T-helper 17 cell (primary cell): ENCODE results near the gene XPA. TPM values are rescaled to one million over a fixed set of nuclear protein-coding genes. Genes with fewer than 3 reads are reported as not detected.
"Not testable (repeated sequence)": the region's sequence is repeated elsewhere in the genome, so short reads cannot be mapped to it uniquely, and the experiment has no call there.

Source experiments
- ATAC-seq: fragments of 150-1000 bp; cut with Tn5 transposase; 2 replicates; pipeline ENCODE4 v1.10.0; 2021; ENCODE audit warnings: mild to moderate bottlenecking, moderate library complexity
- DNase-seq, 3 donors: peaks; one replicate each; pipeline versions ENCODE4 v3.0.0 to v3.0.0-alpha.2; 2020 to 2021
- H3K9me3 ChIP-seq: one replicate; pipeline ENCODE4 v1.7.0; 2013; ENCODE audit warnings: low read length, mild to moderate bottlenecking; ENCODE audit not compliant: control insufficient read depth, poor library complexity, severe bottlenecking
- H3K27ac Mint-ChIP-seq: one replicate; pipeline ENCODE4 v1.8.0; 2022; ENCODE audit warnings: mild to moderate bottlenecking, moderate library complexity, mixed read lengths
- H3K27me3 Mint-ChIP-seq: one replicate; pipeline ENCODE4 v1.8.0; 2022; ENCODE audit warnings: mixed read lengths
- H3K36me3 Mint-ChIP-seq: one replicate; pipeline ENCODE4 v1.8.0; 2022; ENCODE audit warnings: low read depth, mixed read lengths
- H3K4me1 Mint-ChIP-seq: one replicate; pipeline ENCODE4 v1.8.0; 2022; ENCODE audit warnings: mild to moderate bottlenecking, mixed read lengths
- H3K4me3 Mint-ChIP-seq: one replicate; pipeline ENCODE4 v1.8.0; 2022; ENCODE audit warnings: mild to moderate bottlenecking, moderate library complexity, mixed read lengths
- total RNA-seq, 4 donors: library from RNA in 2 of 4; stranded (reverse) in 2 of 4; gene quantifications; one replicate each; pipeline ENCODE4 v1.2.3 and lab custom pipeline; 2022 to 2026

Gene XPA
- total RNA-seq = 10 to 100 TPM; 16.6 to 23.4 TPM
- 21.7 to 32.3 reads per million in 2 donors for total RNA-seq (lab: John Stamatoyannopoulos, UW)

DNA sequence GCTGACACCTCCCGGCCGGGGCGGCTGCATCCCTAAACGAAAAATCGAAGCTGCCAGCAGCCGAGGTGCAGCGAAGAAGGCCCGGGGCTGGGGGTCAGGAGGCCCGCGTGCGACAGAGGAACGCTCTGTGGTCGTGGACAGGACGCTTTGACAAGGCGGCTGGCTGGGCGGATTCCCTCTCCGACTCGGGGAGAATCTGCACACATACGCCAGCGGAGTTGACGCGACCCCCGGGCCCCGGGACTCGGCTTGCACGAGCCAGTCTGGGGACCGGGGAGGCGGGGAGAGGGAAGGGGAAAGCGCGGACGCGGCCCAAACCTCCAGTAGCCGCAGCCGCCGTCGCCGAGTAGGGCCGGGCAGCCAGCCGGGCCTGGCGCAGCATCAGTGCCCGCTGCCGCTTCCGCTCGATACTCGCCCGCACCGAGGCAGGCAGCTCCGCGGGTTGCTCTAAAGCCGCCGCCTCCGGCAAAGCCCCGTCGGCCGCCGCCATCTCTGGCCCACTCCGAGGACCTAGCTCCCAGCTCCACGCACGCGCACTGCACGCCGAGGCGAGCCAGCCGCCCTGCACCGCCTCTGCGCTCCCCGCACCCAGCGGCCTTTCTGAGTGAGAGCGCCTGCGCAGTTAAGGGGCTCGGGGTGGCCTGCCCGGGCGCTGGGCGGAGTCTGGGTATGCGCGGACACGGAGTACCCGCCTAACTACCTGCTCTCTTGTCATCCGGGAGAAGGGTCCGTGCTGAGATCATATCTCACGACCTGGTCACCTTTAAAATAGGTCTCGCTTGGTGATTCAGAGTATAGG lies at the start of gene XPA:
XPA (minus strand) TSS at position 538 of the 799 bp plus-strand sequence; CDS start at position 490, 48 bp downstream.
- no peaks in the 10 kb centered on the region for H3K36me3 Mint-ChIP-seq
- ATAC-seq (peak; percentile 94), DNase-seq (peak; percentile 96 to 97 (median 97))
- peaks cover 54% of the 10 kb centered on the region for H3K4me1 Mint-ChIP-seq
- H3K9me3 ChIP-seq = no peaks in the 10 kb centered on the region
- peak within 1 kb of the TSS; percentile 97 for H3K27ac Mint-ChIP-seq
- peak within 1 kb of the TSS; percentile 92 for H3K4me3 Mint-ChIP-seq
- H3K27me3 Mint-ChIP-seq = peaks cover 9% of the 10 kb centered on the region

DNA sequence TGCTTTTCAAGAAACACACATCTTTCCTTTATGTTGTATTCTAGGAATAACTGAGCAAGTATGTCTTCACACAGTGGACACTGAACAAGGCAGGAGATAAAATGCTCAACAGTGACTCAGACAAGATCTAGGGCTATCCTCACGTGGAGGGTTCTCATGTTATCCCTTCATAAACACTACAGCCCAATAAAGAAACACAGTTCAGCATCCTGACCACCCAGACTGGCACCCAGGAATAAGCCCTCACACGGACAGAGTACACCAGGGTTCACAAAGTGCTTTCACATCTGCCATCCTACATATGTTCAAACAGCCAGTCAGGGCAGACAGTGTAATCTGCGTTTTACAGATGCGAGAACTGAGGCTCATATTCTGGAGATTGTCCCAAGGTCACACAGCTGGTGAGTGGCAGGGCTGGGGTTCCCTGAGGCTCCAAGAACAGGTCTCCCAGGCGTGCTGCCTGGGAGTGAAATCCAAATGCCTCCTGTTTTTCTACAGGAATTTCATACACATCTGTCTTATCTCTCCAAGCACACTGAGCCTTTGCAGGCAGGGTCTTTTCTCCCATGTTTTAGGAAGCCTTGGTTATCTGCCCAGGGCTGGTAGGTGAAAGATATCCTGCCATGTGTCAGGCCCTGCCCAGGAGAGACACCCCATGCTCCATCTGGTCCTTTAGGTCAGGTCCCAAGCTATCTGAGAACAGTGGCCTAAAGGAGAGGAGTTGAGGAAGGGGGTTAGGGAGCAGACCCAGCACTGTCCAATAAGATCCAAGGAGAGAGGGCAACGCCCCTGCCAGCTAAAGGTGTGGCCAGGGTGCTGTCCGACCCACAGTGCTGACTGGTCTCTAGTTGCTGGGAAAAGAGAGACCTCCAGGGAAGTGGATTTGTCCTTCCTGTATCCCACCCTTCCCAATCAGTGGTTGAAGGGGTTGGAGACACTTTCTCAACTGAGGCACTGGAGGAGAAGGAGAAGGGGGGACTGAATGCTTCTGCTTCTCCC lies 47.9 kb upstream of the XPA start:
- DNase-seq (no peak), ATAC-seq (no peak)
- H3K27ac Mint-ChIP-seq = no peak overlapping the region
- no peak overlapping the region for H3K4me3 Mint-ChIP-seq
- peaks cover 79% of the 10 kb centered on the region for H3K27me3 Mint-ChIP-seq
- H3K4me1 Mint-ChIP-seq = peaks cover 9% of the 10 kb centered on the region
- no peaks in the 10 kb centered on the region for H3K9me3 ChIP-seq
- H3K36me3 Mint-ChIP-seq = peaks cover 8% of the 10 kb centered on the region

DNA sequence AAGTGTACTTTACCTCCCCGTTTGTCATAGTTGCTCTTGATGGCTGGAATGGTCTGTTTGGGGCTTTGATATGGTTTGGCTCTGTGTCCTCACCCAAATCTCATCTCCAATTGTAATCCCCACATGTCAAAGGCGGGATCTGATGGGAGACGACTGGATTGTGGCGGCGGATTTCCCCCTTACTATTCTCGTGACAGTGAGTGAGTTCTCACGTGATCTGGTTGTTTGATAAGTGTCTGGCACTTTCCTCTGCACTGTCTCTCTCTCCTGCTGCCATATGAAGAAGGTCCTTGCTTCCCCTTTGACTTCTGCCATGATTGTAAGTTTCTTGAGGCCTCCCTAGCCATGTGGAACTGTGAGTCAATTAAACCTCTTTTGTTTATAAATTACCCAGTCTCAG lies 46.9 kb upstream of the XPA start:
- H3K9me3 ChIP-seq, H3K4me1 Mint-ChIP-seq, DNase-seq, H3K27ac Mint-ChIP-seq, H3K36me3 Mint-ChIP-seq, ATAC-seq, H3K4me3 Mint-ChIP-seq: not testable (repeated sequence)
- peaks cover 88% of the 10 kb centered on the region for H3K27me3 Mint-ChIP-seq

DNA sequence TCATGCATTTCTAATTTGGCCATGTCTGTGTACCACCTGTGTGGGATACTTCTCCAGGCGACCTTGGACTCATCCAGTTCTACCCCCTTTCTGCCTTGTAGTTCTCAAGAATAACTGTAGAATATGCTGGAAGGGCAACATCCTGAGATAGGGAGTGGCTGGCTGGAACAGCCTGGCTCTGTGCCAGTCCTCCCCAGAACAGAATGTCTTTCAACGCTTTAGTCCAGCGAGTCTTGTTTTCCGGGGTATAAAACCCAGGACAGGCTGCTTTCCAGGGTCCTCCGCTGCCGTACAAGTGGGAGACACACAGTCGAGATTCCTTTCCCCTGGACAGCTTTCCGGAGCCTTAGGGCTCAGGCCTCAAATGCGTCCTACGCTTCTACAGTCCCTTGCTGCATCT lies 45.4 kb upstream of the XPA start:
- ATAC-seq = no peak
- Mint-ChIP-seq H3K4me1 (peaks cover 9% of the 10 kb centered on the region), H3K27me3 (peaks cover 93% of the 10 kb centered on the region), H3K27ac (no peak overlapping the region), H3K36me3 (peaks cover 8% of the 10 kb centered on the region), H3K4me3 (no peak overlapping the region)
- DNase-seq = no peak
- H3K9me3 ChIP-seq = no peaks in the 10 kb centered on the region

DNA sequence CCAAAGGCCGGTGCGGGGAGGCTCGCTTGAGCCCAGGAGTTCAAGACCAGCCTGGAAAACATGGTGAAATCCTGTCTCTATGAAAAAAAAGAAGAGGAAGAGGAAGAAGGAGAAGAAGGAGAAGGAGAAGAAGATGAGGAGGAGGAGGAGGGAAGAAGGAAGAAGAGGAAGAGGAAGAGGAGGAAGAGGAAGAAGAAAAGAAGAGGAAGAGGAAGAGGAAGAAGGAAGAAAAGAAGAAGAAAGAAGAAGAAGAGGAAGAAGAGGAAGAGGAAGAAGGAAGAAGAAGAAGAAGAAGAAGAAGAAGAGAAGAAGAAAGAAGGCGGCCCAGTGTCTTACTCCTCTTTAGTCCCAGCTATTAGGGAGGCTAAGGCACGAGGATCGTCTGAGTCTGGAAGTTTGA lies 44.8 kb upstream of the XPA start:
- H3K27ac Mint-ChIP-seq = no peak overlapping the region
- peaks cover 8% of the 10 kb centered on the region for H3K36me3 Mint-ChIP-seq
- DNase-seq (no peak), ATAC-seq (no peak)
- H3K4me1 Mint-ChIP-seq = peaks cover 9% of the 10 kb centered on the region
- H3K9me3 ChIP-seq = no peaks in the 10 kb centered on the region
- peaks cover 93% of the 10 kb centered on the region for H3K27me3 Mint-ChIP-seq
- no peak overlapping the region for H3K4me3 Mint-ChIP-seq

DNA sequence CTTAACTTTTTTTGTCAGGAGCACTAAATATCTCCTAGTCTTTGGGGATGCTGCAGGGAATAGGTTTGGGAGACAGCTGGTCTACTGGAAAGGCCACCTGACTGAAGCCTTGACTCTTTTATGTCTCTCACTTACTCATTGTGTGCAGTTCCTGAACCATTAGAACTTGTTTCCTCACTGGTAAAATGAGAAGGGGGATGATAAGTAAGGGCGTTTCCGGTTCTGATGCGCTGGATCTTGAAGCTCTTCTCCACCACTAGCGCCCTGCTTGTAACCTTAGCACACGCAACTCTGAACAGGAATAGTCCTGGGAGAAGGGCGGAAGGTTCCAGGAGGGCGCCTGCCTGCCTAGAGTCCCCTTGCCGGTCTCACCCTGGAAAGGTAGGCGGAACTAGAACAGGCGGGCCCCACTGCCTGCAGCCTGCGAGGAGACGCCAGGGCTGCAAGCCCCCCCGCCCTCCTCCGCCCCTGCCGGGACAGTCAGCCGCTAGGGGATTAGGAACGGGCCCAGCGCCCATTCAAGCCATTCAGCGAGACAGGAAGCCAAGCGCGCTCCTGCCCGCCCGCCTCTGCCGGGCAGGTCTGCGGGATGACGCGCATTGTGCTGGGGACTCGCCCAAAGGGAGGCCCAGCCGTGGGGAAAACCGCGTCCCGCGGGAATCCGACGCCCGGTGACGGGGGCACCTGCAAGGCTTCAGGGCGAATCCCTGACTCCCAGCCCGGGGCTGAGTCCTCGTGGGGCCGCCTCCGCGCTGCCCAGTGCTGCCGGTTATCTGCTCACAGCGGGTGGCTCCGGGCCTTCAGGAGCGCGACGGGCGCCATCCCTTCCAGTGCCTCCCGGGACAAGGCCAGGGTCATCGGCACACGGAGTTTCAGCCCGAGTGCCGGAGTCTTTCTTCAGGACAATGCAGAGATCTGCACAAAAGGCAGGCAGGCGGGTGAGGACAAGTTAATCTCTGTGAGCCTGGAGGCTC lies 44.0 kb upstream of the XPA start:
- Mint-ChIP-seq H3K4me3 (peak overlapping the region; percentile 74), H3K27ac (no peak overlapping the region)

DNA sequence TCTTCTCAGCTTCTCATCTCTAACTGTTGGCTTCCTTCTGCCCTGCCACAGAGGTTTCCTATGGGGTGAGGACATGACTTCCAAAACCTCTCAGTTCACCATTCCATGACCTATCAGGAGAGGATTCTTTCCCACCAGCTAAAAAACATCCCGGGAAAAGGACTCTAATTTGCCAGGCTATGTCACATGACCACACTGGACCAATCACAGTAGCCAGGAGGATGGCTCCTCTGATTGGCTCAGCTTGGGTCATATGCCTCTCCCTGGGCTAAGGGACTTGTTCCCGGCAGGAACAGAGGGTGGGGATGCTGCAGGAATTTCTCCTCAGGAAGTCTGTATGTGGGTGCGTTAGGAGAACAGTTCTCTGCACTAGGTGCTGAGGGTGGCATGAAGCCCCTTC lies 40.3 kb upstream of the XPA start:
- DNase-seq (no peak), ATAC-seq (no peak)
- H3K27ac Mint-ChIP-seq = no peak overlapping the region
- H3K4me1 Mint-ChIP-seq = peaks cover 6% of the 10 kb centered on the region
- peaks cover 69% of the 10 kb centered on the region for H3K27me3 Mint-ChIP-seq
- no peaks in the 10 kb centered on the region for H3K9me3 ChIP-seq
- no peak overlapping the region for H3K4me3 Mint-ChIP-seq
- H3K36me3 Mint-ChIP-seq = peaks cover 4% of the 10 kb centered on the region

More for the DNA sequence above, 44.0 kb upstream of the XPA start:
- peak; percentile 66 for ATAC-seq
- Mint-ChIP-seq H3K4me1 (peaks cover 9% of the 10 kb centered on the region), H3K27me3 (peaks cover 90% of the 10 kb centered on the region), H3K36me3 (peaks cover 6% of the 10 kb centered on the region)
- DNase-seq = no peak
- no peaks in the 10 kb centered on the region for H3K9me3 ChIP-seq

DNA sequence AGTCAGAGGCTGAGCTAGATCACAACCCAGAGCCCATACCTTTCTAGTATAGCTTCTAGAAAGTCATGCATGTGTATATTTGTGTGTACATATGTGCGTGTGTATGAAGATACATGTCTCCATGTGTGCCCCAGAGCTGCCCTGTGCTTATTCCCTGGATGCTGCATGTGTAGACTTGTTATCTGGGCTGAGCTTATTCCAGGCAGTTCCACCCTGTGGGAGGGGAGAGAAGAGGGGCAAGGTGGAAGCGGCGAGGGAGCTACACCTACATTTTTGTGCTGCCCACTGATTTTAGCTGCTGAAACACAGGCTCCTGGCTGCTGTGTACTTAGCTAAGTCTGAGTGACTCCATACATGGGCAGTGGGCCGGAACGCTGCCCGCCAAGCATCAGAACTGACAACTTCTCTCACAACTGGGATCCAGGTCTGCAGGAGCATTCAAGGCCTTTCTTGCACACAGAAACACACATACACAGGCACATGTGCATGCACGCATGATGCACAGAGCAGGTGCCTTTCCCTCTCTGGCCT lies 38.0 kb upstream of the XPA start:
- H3K4me1 Mint-ChIP-seq = no peaks in the 10 kb centered on the region
- no peak for DNase-seq
- H3K27me3 Mint-ChIP-seq = peaks cover 59% of the 10 kb centered on the region
- no peak overlapping the region for H3K27ac Mint-ChIP-seq
- H3K4me3 Mint-ChIP-seq = no peak overlapping the region
- H3K9me3 ChIP-seq = no peaks in the 10 kb centered on the region
- H3K36me3 Mint-ChIP-seq = no peaks in the 10 kb centered on the region
- ATAC-seq = no peak

DNA sequence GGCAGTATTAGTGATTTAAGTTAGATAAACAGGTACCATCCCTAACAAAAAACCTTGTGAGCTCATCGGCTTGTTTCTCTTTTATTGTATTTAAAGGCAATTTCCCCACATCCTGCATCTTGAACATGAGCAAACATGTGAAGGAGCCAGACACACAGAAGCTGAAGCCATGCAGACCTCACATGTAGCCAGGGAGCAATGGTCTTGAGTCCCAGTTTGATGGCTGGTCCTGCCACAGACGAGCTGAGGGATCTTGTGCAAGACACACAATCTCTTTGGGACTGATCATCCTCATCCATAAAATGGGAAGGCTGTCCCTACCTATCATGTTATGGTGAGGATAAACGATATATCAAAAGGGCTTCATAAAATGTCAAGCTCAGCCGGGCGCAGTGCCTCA lies 29.6 kb upstream of the XPA start:
- peaks cover 32% of the 10 kb centered on the region for H3K27me3 Mint-ChIP-seq
- H3K4me1 Mint-ChIP-seq = peaks cover 2% of the 10 kb centered on the region
- ATAC-seq (no peak), DNase-seq (no peak)
- H3K9me3 ChIP-seq = no peaks in the 10 kb centered on the region
- H3K36me3 Mint-ChIP-seq = no peaks in the 10 kb centered on the region
- H3K27ac Mint-ChIP-seq = no peak overlapping the region
- H3K4me3 Mint-ChIP-seq = no peak overlapping the region

DNA sequence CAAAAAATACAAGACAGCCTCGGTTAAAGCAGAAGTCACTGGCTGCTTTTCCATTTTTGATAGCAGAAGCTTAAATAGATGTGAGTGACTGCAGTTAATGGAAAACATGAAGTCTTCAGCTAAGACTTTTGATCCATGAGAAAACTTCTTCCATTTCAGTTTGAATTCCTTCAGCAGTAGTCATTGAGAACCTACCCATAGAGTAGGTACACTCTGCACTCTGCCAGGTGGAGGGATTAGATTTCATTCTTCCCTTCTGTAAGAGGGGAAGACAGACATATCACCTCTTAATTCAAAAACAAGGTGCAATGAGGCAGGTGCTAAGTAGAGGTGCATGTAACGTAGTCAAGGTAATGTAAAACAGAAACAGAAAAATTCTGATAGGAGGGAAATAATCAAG lies 26.7 kb upstream of the XPA start:
- H3K4me3 Mint-ChIP-seq = no peak overlapping the region
- peaks cover 2% of the 10 kb centered on the region for H3K36me3 Mint-ChIP-seq
- no peak for DNase-seq
- H3K9me3 ChIP-seq = peaks cover 3% of the 10 kb centered on the region
- peaks cover 2% of the 10 kb centered on the region for H3K4me1 Mint-ChIP-seq
- peaks cover 25% of the 10 kb centered on the region for H3K27me3 Mint-ChIP-seq
- no peak overlapping the region for H3K27ac Mint-ChIP-seq
- ATAC-seq = no peak

DNA sequence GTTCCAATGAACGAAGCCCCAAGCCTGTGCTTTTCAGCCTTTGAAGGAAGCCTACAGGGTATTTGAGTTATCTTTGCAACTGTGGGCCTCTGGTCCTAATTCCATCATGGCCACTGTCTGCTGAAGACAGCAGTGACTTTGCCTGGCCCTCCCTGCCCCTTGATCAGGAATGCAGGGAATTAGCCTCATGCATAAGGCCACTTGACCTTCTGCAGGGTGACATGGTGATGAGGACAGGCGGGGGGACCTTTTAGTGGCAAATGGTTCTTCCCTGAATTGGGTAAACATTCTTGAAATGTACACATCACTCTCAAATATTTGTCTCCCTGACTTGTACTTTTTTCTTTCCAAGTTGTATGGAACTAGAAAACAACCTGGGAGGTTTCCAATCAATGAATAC lies 25.2 kb upstream of the XPA start:
- Mint-ChIP-seq H3K36me3 (peaks cover 2% of the 10 kb centered on the region), H3K4me1 (peaks cover 2% of the 10 kb centered on the region), H3K4me3 (no peak overlapping the region), H3K27ac (no peak overlapping the region), H3K27me3 (peaks cover 39% of the 10 kb centered on the region)
- no peak for ATAC-seq
- peaks cover 3% of the 10 kb centered on the region for H3K9me3 ChIP-seq
- DNase-seq = no peak

DNA sequence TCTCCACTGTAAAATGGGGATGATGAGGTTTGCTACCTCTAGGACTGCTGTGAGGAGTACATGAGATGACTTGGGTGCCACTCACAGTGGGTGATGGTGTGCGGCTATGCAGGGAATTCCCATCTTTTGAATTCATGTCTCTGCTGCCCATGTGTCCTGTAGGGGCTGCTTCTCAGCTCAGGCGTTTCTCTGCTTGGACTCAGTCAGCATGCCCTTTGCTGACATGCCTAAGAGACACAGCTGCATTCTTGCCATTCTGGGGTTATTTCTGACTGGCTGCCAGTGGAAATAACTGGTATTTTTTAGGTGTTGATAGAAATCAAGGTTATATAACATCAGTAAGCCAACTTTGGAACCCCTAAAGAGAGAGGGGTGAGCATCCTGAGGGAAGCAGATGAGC lies 24.3 kb upstream of the XPA start:
- H3K27ac Mint-ChIP-seq = no peak overlapping the region
- H3K4me3 Mint-ChIP-seq = no peak overlapping the region
- DNase-seq (no peak), ATAC-seq (no peak)
- peaks cover 38% of the 10 kb centered on the region for H3K27me3 Mint-ChIP-seq
- peaks cover 2% of the 10 kb centered on the region for H3K4me1 Mint-ChIP-seq
- peaks cover 2% of the 10 kb centered on the region for H3K36me3 Mint-ChIP-seq
- peaks cover 3% of the 10 kb centered on the region for H3K9me3 ChIP-seq
